ENCODE results near the gene VAMP1. TPM values are rescaled to one million over a fixed set of nuclear protein-coding genes. Genes with fewer than 3 reads are reported as not detected.

The VAMP1 gene
- total RNA-seq, 1 experiment from 2014 or later = 10.3 TPM

DNA sequence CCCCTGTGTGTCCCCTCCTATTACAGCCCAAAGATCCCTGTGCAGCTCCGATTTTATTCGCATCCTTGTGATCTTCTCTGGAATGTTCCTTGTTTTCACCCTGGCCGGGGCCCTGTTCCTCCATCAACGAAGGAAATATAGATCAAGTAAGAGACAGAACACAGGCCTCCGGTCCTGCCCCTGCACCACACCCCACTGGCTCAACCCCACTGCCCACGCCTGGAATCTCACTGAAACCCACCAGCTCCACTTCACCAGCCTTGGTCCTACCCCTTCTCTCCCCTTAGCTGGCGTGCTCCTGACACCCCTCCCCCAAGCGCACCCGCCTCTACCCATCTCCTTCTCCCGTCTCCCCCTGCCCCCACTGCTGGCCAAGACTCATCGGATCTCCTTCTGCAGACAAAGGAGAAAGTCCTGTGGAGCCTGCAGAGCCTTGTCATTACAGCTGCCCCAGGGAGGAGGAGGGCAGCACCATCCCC is 19.6 kb downstream of the VAMP1 start:
- Histone ChIP-seq H3K14ac (ENCODE audit: insufficient read depth, low read length) (peak overlapping the region; percentile 26; the same call in 1 of the 2 replicates), H3K23ac (ENCODE audit: insufficient read length, low read depth, low read length) (no peak overlapping the region), H3K79me1 (ENCODE audit: insufficient read depth, low read depth, low read length, poor library complexity, severe bottlenecking) (no peaks in the 10 kb centered on the region), H2AFZ (ENCODE audit: low read length) (no peak overlapping the region), H3K27ac (ENCODE audit: insufficient read length, low read depth, low read length) (peak overlapping the region; percentile 7), H2BK20ac (ENCODE audit: low read depth, low read length, poor library complexity, severe bottlenecking) (no peak overlapping the region), H3K9ac (ENCODE audit: extremely low read depth, insufficient read length, low read length) (no peak overlapping the region), H3K4me1 (ENCODE audit: insufficient read depth, low read length) (peaks cover 11% of the 10 kb centered on the region; the same call in 1 of the 2 replicates), H3T11ph (ENCODE audit: low read length) (no peak overlapping the region), H3K4me2 (ENCODE audit: insufficient read depth, insufficient read length, low read length) (peak overlapping the region; percentile 17), H2BK5ac (ENCODE audit: insufficient read length, low read length) (no peak overlapping the region), H3K18ac (ENCODE audit: insufficient read length, low read depth, low read length) (peak overlapping the region; percentile 64), H3K27me3 (ENCODE audit: insufficient read depth, low read length) (no peaks in the 10 kb centered on the region), H2BK12ac (ENCODE audit: insufficient read length, low read depth, low read length) (no peak overlapping the region), H4K8ac (replicated peaks; ENCODE audit: insufficient read length, low read depth, low read length) (no peak overlapping the region), H2AK5ac (ENCODE audit: insufficient read length, low read length) (no peak overlapping the region), H4K5ac (ENCODE audit: insufficient read length, low read depth, low read length) (no peak overlapping the region), H3K4ac (ENCODE audit: low read depth, low read length) (no peak overlapping the region), H3K9me3 (ENCODE audit: control insufficient read depth, low read depth, low read length) (no peaks in the 10 kb centered on the region), H2BK15ac (ENCODE audit: low read depth, low read length) (no peak overlapping the region), H3K23me2 (ENCODE audit: insufficient read length, low read depth, low read length, poor library complexity, severe bottlenecking) (peaks cover 3% of the 10 kb centered on the region), H2BK120ac (ENCODE audit: low read depth, low read length, poor library complexity, severe bottlenecking) (peak overlapping the region; percentile 14), H3K56ac (ENCODE audit: insufficient read length, low read depth, low read length) (no peak overlapping the region), H4K20me1 (ENCODE audit: control insufficient read depth, insufficient read depth, insufficient read length) (no peaks in the 10 kb centered on the region), H3K79me2 (ENCODE audit: insufficient read depth, low read length) (no peaks in the 10 kb centered on the region), H4K91ac (ENCODE audit: insufficient read length, low read depth, low read length) (peak overlapping the region; percentile 21)
- no peaks in the 10 kb centered on the region for H3K9me3 Mint-ChIP-seq
- peak; percentile 69 for DNase-seq
- no CpG with 5 or more reads among the region's 11 CpGs for WGBS (ENCODE audit: extremely low coverage, insufficient read length, low lambda C conversion rate)
- peak overlapping the region; percentile 55 to 73 for H3K4me3 Mint-ChIP-seq
- TF ChIP-seq, protein P1, sequence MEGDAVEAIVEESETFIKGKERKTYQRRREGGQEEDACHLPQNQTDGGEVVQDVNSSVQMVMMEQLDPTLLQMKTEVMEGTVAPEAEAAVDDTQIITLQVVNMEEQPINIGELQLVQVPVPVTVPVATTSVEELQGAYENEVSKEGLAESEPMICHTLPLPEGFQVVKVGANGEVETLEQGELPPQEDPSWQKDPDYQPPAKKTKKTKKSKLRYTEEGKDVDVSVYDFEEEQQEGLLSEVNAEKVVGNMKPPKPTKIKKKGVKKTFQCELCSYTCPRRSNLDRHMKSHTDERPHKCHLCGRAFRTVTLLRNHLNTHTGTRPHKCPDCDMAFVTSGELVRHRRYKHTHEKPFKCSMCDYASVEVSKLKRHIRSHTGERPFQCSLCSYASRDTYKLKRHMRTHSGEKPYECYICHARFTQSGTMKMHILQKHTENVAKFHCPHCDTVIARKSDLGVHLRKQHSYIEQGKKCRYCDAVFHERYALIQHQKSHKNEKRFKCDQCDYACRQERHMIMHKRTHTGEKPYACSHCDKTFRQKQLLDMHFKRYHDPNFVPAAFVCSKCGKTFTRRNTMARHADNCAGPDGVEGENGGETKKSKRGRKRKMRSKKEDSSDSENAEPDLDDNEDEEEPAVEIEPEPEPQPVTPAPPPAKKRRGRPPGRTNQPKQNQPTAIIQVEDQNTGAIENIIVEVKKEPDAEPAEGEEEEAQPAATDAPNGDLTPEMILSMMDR (conservative IDR thresholded peaks at IDR 0.05) = no peak
- H3K27me3 Mint-ChIP-seq (ENCODE audit: low read depth) = no peaks in the 10 kb centered on the region; the same call in none of the 2 replicates
- peak overlapping the region; percentile 95 to 99 (median 99) for H3K27ac Mint-ChIP-seq
- H3K36me3 Mint-ChIP-seq (ENCODE audit: insufficient read depth in 1 of 3, low read depth in 3 of 3) = peaks cover 2 to 7% (median 5%) of the 10 kb centered on the region in 3 experiments; a peak in 6 of 7 replicates
- peaks cover 40 to 46% of the 10 kb centered on the region in 2 experiments for H3K4me1 Mint-ChIP-seq

Measured in H9 (cell line).